ENCODE results near the gene FBXO38.
A peak's percentile ranks its signal among the peaks of the same experiment; 100 is the strongest.

FBXO38 gene

GRCh38 chr5:148387325-148387724 lies 3.6 kb downstream of the FBXO38 start:
- DNase-seq = no peak

GRCh38 chr5:148388696-148389095 lies 4.9 kb downstream of the FBXO38 start:
- DNase-seq = no peak

DNA sequence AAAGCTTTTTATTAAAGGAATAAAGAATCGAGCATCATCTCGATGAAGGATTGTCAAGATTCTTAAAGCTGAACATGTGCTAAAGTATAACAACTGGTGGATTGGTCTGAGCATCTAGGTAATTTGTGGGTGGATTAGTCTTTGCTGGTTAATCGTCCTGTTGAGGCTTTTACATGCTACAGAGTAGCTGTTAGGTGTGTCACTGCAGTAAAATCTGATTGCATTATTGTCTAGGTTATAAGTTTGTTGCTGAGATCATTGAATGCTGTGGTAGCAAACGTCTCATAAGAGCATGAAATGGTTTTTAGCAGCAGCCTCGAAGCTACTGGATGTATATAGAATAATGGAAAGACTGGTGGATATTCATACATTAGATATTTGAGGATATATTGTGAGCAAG lies 7.2 kb downstream of the FBXO38 start:
- DNase-seq = peak; percentile 37

DNA sequence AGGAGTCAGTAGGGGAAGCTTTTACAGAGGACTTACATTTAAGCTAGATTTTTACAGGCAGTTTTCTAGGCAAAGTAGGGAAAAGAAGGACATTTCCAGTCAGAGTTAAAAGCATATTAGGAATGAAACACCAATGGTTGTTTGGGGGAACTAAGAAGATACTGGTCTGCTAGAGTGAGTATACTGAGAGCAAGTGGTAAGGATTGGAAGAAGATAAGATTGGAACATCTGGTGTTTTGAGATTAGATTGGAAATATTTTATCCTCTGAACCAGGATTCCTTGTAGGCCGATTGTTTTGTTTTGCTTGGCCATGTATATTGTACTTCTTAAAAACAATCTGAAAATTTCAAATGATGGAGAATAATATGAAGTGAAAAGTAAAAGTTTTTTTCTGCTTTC lies 7.7 kb downstream of the FBXO38 start:
- DNase-seq = no peak

GRCh38 chr5:148393390-148393741 lies 9.6 kb downstream of the FBXO38 start:
- DNase-seq = peak; percentile 99

GRCh38 chr5:148394587-148395019 lies 10.8 kb downstream of the FBXO38 start:
- DNase-seq = peak; percentile 84

GRCh38 chr5:148395031-148395430 lies 11.3 kb downstream of the FBXO38 start:
- DNase-seq = no peak

- DNase-seq = peak; percentile 77
Measured at GRCh38 chr5:148397968-148398595, 14.3 kb downstream of the FBXO38 start.

- DNase-seq = no peak
Measured at GRCh38 chr5:148398698-148399121, 15.0 kb downstream of the FBXO38 start.

DNA sequence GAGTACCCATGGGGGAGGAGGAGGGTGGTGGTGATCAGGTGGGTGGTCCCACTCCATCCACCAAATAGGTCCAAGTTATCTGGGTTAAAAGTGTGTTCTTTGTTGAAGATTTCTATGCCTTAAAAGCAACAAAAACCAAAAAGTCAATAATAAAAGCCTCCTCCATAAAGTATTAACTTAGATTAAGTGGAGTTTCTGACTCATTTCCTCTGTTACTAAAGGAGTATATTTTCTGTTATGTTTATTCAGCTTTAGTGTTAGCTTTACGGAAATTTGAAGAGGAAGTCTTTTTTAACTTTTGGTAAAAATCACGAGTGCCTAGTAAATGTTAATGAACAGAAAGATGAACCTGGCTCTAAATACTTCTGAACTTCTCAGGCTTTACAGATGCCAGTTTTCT lies 17.8 kb downstream of the FBXO38 start:
- DNase-seq = no peak

DNA sequence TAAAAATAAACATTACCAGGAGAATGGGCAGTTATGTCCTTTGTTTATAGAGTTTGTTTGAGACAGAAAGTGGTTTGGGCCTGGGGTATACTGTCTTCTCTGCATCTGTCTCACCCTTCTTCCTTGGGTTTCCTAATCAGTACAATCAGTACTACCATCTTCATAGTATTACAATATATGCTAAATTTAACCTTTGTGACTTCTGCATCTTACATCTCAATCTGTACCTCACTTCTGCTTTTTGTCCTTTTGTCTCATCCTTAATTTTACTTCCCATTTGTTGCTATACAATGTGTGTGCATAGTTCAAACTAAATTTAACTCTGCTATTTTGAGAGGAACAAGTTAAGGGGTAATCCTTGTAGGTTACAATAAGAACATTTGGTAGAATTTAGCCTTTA lies 19.6 kb downstream of the FBXO38 start:
- no peak for DNase-seq

GRCh38 chr5:148406406-148406805 lies 22.6 kb downstream of the FBXO38 start:
- DNase-seq = no peak

DNA sequence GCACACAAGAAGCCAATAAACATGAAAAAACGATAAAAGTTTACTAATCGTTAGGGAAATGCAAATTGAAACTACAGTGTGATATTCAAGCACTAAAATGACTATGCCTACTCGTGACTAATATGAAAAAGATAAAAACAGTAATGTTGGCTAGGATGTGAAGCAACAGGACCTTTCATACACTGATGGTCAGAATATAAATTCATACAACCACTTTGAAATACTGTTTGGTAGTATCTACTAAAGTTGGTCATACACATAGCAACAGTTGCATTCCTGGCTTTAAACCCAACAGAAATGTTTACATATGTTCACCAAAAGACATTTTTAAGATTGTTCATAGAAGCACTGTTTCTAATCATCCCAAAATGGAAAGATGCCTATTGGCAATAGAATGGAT lies 24.3 kb downstream of the FBXO38 start:
- DNase-seq = no peak

DNA sequence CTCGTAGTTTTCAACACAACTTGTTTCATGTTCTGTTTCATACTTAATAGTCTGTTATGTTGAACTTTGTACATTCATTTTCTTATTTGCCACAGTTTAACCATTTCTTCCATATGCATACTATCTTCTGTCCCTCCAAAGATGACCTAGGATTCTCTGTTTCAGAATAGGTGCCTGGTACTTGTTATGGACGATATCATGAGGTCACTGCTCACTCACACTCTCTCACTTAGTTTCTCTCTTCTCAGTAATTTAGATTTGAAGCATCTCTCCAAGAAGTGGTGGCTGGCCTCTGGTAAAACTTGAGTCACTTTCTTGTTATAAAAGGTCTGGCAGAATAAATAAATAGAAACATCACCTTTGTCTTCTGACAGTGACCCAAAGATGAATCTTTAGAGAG lies 28.4 kb downstream of the FBXO38 start:
- DNase-seq = no peak

DNA sequence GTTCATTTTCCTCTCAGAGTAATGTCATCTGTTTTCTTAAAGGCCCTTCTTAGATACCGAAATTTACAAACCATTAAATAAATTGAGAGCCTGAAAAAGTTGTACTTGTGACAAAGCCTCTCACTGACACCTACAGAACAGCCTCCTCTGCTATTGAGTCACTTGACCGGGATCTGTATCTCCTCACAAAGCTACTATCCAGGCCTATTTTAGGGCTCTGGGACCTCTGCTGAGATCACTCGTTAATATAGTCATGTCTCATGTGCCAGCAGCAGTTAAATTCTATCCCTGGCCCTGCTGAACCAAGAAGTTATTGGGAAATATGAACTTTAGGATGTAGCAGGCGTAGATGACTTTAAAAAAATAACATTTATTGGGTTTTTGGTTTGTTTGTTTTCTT lies 31.1 kb downstream of the FBXO38 start:
- DNase-seq = no peak

DNA sequence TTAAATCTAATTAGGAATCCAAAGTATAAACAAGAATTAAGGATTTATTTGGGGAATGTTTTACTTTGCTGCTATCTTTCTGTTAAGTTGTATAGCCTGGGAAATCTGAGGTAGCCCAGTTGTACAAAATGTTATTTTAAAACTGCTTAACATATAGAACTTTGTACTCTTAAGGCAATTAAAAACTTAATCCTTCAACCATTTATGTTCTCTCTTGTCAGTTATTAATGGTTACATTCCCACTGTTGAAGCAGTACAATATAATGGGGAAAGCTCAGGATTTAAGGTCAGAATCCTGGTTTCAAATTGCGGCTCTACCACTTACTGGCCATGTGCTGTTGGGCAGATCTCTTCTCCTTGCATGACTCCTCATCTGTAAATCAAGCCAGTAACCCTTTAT lies 32.7 kb downstream of the FBXO38 start:
- DNase-seq = no peak

DNA sequence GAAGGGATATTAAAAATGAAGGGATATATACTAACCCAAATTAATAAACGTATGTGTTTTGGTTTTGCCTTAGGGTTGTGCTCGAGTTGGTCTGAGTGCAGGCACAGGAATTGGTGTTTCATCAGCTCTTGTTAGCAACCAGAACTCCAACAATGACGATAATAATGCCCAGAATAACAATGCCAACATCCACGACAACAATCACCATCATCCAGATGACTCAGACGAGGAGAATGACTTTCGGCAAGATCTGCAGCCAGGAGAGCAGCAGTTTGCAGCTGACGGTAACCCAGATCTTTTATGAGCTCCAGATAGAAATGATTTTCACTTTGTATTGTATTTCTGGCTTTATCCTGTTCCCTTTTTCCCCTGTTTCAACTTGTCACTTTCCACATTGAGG lies 33.2 kb downstream of the FBXO38 start:
- DNase-seq = no peak

- DNase-seq = no peak
Measured at GRCh38 chr5:148418511-148418910, 34.8 kb downstream of the FBXO38 start.

GRCh38 chr5:148421661-148422060 lies 37.9 kb downstream of the FBXO38 start:
- no peak for DNase-seq

DNA sequence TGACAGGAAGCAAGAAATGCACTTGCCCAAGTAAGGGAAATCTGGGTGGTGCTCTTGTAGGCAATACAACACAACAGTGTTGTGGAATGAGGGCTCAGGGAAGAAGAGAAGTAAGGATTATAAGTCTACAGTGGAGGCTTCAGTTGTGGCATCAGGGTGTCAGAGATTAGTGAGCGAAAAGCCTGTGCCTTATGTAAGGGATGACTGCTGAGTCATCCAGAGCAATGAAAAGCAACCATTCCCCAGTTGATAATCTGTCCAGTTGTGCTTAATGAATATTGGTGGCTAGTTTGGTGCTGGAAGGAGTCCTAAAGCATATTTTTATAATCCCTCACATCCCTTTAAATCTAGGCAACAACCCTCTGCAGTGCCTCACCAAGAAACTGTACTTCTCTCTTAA lies 42.0 kb downstream of the FBXO38 start:
- no peak for DNase-seq

DNA sequence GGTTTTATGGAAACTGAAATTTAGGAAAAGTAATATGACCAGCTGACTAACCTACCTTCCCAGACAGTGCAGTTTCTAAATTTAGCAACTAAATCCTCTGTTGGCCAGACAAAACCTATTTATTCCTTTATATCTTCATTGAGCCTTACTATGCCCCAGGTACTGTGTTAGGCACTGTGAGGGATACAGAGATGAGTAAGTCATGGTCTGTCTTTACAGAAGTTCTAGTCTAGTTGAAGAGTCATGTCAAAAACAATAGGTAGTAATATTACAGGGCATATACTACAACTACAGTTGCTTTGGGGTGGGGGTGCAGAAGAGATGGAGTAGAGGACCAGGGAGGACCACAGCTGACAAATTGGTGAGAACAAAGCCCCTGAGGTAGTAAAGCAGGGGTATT lies 42.8 kb downstream of the FBXO38 start:
- no peak for DNase-seq

- no peak for DNase-seq
Measured at GRCh38 chr5:148427370-148428042, 43.7 kb downstream of the FBXO38 start.

- DNase-seq = no peak
Measured at GRCh38 chr5:148428848-148429247, 45.1 kb downstream of the FBXO38 start.

- no peak for DNase-seq
Measured at GRCh38 chr5:148433826-148434225, 50.1 kb downstream of the FBXO38 start.

DNA sequence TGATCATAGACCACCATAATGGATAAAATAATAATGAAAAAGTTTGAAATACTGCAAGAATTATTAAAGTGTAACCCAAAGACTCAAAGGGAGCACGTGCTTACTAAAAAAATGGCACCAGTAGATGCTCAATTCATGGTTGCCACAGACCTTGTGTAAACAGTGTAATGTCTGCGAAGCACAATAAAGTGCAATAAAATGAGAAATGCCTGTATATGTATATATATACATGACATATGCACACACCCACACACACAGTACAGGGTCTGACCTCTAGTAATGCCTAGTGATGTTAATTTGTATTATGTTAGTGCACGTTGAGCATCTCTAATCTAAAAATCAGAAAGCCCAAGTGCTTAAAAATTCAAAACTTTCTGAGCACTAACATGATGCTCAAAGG lies 52.3 kb downstream of the FBXO38 start:
- no peak for DNase-seq
